NCI-H1417 treated with DMSO at 0.1 percent for 48 hours (cell line): ENCODE data around the gene AMBRA1.

ENCODE experiments used
- DNase-seq: peaks from one replicate; lab custom pipeline; 2025; lab: John Stamatoyannopoulos, UW

AMBRA1 gene

DNA sequence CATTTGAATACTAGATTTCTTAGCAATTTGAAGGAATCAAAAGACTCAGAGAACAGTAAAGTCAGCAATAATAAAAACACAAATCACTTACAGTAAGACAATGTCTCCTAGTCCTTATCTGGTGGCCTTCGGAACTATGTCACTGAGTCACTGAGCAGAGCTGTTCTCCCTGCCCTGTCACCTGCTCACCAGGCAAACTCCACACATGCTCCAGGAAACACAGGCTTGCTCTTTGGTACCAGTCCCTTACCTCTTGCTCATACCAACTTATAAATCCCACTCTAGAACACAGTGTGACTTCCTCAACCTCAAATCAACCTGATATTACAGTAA lies 121.2 kb downstream of the AMBRA1 start:
- DNase-seq = no peak

DNA sequence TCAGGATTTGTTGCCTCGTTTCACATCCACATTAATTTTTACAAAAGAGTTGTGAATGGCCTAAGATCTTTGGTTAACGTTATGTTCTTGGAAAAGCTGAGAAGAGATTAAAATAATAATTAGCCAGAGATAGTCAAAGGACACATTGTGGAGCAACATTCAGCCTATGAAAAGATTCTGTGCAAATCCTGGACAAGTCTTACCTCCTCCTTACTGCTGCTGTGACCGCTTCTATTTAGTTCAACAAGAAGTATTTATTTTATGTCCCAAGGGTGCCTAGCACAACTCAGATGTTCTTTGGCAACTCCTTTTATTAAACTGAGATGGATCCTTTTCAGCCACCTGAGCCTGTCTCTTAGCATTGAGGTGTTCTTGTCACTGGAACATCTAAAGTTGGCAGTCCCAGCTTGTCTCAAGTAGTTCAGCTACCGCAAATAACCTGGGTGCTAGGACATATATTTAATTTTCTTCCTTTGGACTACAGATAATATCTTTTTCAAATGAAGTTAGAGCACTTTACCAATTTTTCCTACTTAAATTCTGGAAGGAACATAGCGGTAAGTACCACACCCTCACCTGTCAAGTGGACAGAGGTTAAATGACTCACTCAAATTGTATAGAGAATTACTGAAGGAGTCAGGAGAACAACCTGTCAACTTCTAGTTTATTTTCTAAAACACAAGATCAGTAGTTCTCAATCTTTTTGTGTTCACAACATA lies 121.7 kb downstream of the AMBRA1 start:
- no peak for DNase-seq

DNA sequence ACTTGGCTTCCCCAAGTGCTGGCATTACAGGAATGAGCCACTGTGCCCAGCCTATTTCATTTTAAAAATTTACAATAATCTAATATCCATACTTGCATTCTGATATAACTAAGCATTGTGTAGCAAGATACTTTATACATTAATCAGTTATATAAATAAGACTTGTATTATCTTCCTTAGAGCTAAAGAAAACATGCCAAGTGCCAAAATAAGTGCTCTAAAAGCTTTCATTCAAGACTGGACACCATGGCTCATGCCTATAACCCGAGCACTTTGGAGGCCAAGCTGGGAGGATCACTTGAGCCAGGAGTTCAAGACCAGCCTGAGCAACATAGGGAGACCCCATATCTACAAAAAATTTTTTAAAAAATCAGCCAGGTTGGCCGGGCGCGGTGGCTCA lies 123.9 kb downstream of the AMBRA1 start:
- no peak for DNase-seq

- no peak for DNase-seq
Observed at GRCh38 chr11:46465683-46466082, 128.1 kb downstream of the AMBRA1 start.

DNA sequence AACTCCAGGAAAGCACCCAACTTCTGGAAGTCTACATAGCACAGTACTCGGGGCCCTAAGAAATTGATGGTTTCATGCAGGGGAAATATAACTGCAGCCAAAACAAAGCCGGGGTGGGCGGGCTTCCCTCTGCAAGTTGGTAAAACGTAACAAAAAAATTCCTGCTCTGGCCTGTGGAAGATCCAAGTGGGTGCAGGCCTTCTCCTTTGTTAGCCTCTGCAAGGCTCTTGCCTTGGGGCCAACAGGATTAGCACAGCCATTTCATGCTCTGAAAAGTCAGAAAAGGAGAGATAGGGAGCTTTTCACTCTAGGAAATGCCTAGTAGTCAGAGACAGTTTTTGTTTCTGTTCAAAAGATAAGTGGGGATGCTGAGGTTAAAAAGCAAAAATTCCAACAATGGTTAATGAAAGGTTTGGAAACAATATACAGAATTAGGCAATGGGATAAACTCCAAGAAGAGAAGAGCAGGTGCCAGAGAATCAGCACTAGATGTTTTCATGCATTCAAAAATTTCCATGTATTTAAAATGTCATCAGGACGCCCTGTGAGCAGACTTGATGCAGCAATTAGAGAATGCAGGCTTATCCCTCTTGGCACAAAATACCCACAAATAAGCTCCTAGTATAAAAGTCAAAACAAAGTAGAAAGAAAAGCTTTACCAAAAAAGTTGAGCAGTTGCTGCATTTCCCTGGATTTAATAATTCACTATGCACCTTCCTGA lies 130.0 kb downstream of the AMBRA1 start:
- DNase-seq = no peak

DNA sequence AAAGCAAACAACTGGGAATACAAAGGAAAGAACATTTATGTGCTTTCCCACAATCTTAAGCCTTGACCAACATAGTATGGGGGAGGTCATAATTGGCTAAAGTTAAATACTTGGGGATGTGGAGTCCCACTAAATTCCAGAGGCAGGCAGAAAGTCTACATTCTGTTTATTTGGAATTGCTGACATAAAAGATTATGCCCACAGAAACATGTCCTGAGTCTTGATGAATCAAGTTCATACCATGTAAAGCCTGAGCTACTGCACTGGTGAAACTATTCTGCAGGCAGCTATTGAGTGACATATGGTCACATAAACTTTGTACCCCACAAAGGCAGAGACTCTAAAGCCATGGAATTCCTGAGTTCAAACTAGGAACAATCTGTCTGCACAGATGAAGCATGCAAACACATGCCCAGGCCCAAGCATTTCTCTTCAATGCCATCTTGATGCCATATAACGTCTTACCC lies 132.3 kb downstream of the AMBRA1 start:
- DNase-seq = no peak

DNA sequence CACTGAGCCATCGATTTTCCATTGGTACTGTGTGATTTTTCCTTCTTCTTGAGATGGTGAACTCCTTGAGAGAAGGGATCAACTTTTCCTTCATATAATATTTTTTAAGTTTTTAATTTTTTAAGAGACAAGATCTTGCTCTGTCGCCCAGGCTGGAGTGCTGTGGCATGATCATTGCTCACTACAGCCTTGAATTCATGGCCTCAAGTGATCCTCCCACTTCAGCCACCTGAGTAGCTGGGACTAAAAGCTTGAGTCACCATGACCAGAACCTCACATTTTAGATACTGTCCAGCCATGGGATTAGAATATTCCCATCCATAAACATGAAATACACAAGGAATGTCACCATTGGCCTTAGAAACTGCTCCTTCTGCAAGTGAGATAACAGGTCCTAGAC lies 135.3 kb downstream of the AMBRA1 start:
- no peak for DNase-seq

DNA sequence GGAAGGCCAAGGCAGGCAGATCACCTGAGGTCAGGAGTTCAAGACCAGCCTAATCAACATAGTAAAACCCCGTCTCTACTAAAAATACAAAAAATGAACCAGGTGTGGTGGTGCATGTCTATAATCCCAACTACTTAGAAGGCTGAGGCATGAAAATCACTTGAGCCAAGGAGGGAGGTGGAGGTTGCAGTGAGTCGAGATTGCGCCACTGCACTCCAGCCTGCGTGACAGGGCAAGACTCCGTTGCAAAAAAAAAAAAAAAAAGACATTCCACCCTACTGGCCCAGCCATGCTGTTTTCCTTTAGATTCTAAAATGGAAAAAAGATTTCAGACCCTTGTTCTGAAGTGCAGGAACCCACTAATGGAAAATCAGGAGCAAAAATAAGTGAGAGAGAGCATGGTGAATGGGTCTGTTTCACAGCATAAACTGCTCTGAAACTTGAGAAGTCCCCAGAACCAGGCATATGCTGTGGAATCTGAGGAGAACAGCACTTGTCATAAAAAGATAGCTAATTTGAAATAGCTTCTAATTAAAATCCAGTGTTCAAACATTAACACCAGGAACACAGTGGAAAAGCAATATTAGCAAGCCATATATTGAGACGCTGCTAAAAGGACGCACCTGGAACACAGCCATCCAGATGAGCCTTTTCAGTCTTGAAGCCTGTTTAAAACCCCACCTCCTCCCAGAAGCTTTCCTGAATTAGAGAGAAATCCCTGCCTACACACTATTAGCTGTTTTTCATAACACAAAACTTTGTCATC lies 136.0 kb downstream of the AMBRA1 start:
- no peak for DNase-seq

- no peak for DNase-seq
Observed at GRCh38 chr11:46457021-46457420, 136.8 kb downstream of the AMBRA1 start.

- no peak for DNase-seq
Observed at GRCh38 chr11:46456269-46457001, 137.4 kb downstream of the AMBRA1 start.

DNA sequence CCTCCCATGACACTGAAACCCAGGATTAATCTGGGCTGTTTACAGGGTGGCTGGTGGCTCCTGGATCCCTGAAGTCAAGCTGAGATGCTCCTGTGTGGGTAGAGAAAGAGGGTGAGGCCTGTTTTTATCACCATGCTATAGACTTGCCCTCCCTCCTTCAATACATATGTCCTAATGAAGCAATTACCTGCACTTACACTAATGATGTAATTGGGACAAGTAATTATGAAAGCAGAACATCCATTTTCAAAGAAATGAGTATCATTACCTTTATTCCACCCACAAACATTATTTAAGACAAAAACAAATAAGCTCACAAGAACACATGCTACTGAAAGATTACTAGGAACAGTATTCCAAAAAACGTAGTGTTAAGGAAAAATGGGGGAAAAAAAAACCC lies 138.0 kb downstream of the AMBRA1 start:
- DNase-seq = no peak

- DNase-seq = no peak
Observed at GRCh38 chr11:46452918-46453517, 140.8 kb downstream of the AMBRA1 start.

DNA sequence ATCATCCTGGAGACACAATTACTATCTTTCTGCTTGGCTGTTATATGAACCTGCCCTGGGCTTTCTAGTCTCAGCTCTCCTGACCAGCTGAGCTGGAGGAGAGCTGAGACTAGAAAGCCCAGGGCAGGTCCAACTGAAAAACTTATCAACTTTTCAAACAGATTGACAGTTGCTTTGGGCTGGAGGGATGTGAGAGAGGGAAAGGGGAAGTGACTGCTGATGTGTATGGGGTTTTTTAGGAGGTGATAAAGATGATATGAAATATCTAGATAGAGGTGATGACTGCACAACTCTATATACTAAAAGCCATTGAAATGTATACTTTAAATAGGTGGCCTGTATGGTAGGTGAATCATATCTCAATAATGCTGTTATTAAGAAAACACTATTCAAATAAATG lies 142.1 kb downstream of the AMBRA1 start:
- no peak for DNase-seq

- no peak for DNase-seq
Observed at GRCh38 chr11:46450846-46451477, 142.9 kb downstream of the AMBRA1 start.

DNA sequence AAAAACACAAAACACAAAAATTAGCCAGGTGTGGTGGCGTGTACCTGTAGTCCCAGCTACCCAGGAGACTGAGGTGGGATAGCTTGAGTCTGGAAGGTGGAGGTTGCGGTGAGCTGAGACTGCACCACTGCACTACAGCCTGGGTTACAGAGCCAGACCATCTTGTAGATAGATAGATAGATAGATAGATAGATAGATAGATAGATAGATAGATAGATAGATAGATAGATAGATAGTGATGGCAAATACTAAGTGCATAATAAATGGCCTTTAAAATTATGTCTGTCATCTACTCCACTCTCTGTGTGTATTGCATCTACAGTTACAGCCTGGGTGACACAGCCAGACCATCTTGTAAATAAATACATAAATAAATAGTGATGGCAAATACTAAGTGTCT lies 146.3 kb downstream of the AMBRA1 start:
- no peak for DNase-seq

- DNase-seq = no peak
Observed at GRCh38 chr11:46445920-46446771, 147.7 kb downstream of the AMBRA1 start.

DNA sequence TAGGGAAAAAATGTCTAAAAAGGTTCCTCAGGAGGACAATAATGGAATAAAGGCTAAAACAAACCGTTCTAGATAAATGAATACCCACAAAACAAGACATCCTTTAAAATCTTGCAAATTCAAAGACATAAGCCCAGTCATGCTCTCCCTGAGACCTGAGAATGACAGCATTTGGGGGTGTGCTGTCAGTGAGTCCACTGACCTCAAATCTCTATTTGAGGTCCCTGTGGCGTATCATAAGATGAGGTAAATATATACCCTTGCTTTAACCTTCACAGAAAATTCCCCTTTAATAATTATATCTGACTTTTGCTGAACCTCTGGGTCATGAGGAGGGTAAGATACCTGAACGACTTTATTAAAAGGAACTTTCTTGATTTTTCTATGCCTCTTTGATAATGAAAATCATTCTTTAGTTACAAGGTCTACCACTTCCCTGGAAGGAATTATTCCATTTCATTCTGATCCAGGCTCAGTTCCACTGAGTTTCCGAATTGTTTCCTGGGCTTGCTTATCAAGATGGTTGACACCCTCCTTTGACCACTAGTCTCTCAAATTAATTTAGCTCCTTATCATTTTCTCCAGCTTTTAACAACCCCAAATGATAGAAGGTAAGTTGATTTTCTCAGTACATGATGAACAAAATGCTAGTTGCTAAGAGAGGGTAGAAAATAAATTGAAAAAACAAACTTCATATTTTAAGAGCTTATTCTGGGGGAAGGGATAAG lies 148.5 kb downstream of the AMBRA1 start:
- no peak for DNase-seq

DNA sequence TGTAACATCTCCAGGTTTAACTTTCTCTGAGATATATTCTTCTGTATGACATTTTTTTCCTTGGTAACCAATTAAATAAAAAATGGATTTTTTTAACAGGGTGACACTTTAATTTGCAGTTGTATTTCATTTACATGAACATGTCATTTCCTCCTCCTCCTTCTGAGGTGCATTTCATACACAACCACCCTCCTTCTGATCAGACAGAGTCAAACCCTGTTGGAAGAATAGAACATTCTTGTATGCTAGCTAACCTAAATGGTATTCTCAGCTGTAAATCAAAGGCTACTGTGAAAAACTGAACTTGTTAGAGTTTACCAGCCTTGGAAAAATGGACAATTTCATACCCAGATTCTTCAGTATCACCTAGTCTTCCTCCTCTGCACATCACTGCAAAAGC lies 149.5 kb downstream of the AMBRA1 start:
- no peak for DNase-seq

DNA sequence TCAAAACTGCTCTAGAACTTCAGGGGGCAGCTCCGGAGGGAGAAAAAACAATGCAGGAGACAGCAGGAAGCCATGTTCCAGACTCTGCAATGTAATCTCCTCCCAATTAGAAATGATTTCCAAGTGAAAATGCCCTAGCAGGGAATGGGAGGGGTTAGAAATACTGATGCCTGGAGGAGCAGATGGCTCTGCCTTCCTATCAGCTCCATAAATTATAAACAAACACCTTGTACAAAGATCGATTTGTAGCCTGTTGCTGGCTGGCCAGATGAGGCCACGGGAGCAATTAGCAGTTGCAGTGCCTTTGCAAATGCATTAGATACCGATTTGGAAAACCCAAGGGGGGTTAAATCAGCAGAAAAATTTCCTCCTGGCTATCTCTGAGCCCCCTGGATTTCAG lies 155.6 kb downstream of the AMBRA1 start:
- DNase-seq = no peak
